Sigmoid colon (tissue), 4 donors: Measurements from ENCODE around the gene NYNRIN.

Experiments
- POLR2A ChIP-seq, 2 donors: fragments of 450-650 bp; IDR thresholded peaks; one replicate each; pipeline ENCODE4 v1.6.1; 2016; ENCODE audit warnings: antibody characterized with exemption in 2 of 2, mild to moderate bottlenecking in 2 of 2, moderate library complexity in 2 of 2
- POLR2AphosphoS5 ChIP-seq, 4 donors: sonication (generic); formaldehyde crosslinking; IDR thresholded peaks; one replicate each; pipeline ENCODE4 v1.6.1; 2017; ENCODE audit warnings: antibody characterized with exemption in 4 of 4
- TF ChIP-seq, protein P1 (sequence below), 4 experiments: fragments of 450-650 bp in 3 of 4; fragments of 200-600 bp in 1 of 4; IDR thresholded peaks; one replicate each; pipeline ENCODE4 v1.5.1; 2016 to 2019; ENCODE audit warnings: antibody characterized with exemption in 4 of 4, mild to moderate bottlenecking in 3 of 4, moderate library complexity in 2 of 4

DNA sequence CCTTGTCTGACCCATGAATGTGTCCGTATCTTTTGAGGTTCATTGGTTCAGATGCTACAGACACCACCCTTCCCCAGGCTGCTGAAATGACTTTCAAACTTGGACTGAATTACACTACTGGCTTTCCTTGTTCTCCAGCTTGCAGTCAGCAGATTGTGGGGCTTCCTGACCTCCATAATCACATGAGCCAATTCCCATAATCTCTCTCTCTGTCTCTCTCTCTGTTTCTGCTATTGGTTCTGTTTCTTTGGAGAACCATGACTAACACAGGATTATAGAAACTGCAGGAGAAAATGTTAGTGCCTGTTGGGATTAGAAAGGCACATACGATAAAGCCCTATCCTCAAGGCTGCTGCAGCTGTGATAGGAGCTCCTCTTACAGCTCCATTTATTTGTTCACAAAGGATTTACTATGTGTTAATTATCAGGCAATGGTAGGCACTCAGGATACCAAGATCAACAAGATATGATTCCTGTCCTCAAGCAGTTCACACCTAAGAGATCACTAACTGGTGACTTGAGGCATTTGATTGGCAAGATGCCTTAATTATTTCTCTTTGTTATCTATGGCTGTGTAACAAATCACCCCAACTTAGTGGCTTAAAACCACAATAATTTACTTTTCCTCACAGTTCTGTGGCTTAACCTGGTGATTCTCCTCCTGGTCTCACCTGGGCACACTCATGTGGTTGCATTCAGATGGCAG lies 10.2 kb upstream of the NYNRIN start:
- TF ChIP-seq, protein P1, sequence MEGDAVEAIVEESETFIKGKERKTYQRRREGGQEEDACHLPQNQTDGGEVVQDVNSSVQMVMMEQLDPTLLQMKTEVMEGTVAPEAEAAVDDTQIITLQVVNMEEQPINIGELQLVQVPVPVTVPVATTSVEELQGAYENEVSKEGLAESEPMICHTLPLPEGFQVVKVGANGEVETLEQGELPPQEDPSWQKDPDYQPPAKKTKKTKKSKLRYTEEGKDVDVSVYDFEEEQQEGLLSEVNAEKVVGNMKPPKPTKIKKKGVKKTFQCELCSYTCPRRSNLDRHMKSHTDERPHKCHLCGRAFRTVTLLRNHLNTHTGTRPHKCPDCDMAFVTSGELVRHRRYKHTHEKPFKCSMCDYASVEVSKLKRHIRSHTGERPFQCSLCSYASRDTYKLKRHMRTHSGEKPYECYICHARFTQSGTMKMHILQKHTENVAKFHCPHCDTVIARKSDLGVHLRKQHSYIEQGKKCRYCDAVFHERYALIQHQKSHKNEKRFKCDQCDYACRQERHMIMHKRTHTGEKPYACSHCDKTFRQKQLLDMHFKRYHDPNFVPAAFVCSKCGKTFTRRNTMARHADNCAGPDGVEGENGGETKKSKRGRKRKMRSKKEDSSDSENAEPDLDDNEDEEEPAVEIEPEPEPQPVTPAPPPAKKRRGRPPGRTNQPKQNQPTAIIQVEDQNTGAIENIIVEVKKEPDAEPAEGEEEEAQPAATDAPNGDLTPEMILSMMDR (IDR thresholded peaks at IDR 0.05) = no peak
- TF ChIP-seq POLR2A (IDR thresholded peaks at IDR 0.05) (no peak), POLR2AphosphoS5 (IDR thresholded peaks at IDR 0.05) (no peak)
